Measurements from ENCODE around the gene RHNO1. TPM values are rescaled to one million over a fixed set of nuclear protein-coding genes. Genes with fewer than 3 reads are reported as not detected.

RHNO1 gene
- polyA plus RNA-seq, 6 donors from 2014 or later = 40.0 to 92.1 (median 50.8) TPM

DNA sequence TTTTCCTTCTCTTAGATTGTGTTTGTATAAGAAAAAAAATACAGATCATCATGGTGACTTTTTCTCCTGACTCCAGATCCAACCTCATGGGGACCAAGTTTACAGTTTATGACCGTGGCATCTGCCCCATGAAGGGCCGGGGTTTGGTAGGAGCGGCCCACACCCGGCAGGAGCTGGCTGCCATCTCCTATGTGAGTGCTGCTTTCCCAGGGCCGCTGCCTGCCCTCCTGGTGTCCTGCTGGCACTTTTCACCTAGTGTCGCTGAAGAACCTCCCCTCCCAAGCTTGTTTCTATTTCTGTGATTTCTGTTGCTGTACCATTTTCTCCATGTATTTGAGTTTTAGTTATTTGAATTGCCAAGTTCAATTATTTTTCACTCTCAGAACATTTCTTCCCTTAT, 57.3 kb downstream of the RHNO1 start:
- Mint-ChIP-seq H3K4me3 (no peak overlapping the region), H3K27ac (peak overlapping the region in 1 of 6 donors; percentile 70)

DNA sequence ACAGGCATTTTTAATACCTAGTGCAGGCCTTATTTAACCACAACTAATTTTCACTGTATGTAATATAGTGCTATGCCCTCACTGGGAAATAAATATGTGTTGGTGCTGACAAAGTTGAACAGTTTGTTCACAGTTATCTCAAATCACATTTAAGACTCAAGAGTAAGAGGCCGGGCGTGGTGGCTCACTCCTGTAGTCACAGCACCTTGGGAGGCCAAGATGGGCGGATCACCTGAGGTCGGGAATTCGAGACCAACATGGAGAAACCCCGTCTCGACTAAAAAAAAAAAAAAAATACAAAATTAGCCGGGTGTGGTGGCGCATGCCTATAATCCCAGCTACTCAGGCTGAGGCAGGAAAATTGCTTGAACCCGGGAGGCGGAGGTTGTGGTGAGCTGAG, 59.3 kb downstream of the RHNO1 start:
- ATAC-seq (ENCODE audit: low read depth in 2 of 2) (no peak), DNase-seq (no peak)
- peaks cover 0 to 7% (median 4%) of the 10 kb centered on the region in 3 donors for H3K4me1 Mint-ChIP-seq
- peaks cover 7 to 22% of the 10 kb centered on the region in 2 donors for H3K36me3 Mint-ChIP-seq
- no peak overlapping the region for H3K27ac Mint-ChIP-seq
- H3K4me3 Mint-ChIP-seq = no peak overlapping the region
- H3K27me3 Mint-ChIP-seq = no peaks in the 10 kb centered on the region
- no peaks in the 10 kb centered on the region for H3K9me3 Mint-ChIP-seq

More for the DNA sequence above, 57.3 kb downstream of the RHNO1 start:
- ATAC-seq (ENCODE audit: low read depth in 2 of 2) (no peak), DNase-seq (no peak)
- Mint-ChIP-seq H3K9me3 (no peaks in the 10 kb centered on the region), H3K4me1 (peaks cover 0 to 7% (median 4%) of the 10 kb centered on the region in 3 donors), H3K27me3 (no peaks in the 10 kb centered on the region), H3K36me3 (peaks cover 8 to 22% of the 10 kb centered on the region in 2 donors)

DNA sequence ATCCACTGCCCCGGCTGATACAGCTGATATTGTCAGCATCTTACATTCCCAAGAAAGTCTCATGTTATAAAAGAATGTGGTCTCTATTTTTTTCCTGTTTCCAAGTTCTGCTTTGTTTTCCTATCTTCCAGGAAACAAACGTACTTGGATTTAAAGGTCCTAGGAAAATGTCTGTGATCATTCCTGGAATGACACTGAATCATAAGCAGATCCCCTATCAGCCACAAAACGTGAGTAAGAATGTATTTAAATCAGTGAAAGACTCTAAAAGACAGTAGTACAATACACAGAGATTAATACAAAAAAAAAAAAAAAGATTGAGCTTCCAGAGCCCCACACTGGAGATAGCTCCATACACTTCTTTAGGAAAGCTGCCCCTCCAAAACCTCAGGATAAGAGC, 60.5 kb downstream of the RHNO1 start:
- peaks cover 7 to 22% of the 10 kb centered on the region in 2 donors for H3K36me3 Mint-ChIP-seq
- DNase-seq (no peak), ATAC-seq (ENCODE audit: low read depth in 2 of 2) (no peak)
- no peak overlapping the region for H3K27ac Mint-ChIP-seq
- no peaks in the 10 kb centered on the region for H3K9me3 Mint-ChIP-seq
- H3K4me3 Mint-ChIP-seq = no peak overlapping the region
- no peaks in the 10 kb centered on the region for H3K27me3 Mint-ChIP-seq
- peaks cover 0 to 7% (median 4%) of the 10 kb centered on the region in 3 donors for H3K4me1 Mint-ChIP-seq

Other genes with a start within 250 kb of the RHNO1 start
- gene FKBP4, start 82.3 kb upstream of the RHNO1 start, polyA plus RNA-seq (ENCODE audit: low read depth in 6 of 6) = 10 to 100 TPM; 29.4 to 40.7 (median 37.4) TPM
- gene ITFG2, start 64.6 kb upstream of the RHNO1 start, polyA plus RNA-seq (ENCODE audit: low read depth in 6 of 6) = 100 to 1,000 TPM in 2 of 6 donors, 10 to 100 TPM in 4; 66.7 to 108 (median 74.7) TPM
- gene NRIP2, start 42.2 kb upstream of the RHNO1 start, polyA plus RNA-seq (ENCODE audit: low read depth in 6 of 6) = 1 to 10 TPM in 4 of 6 donors, under 1 TPM in 2; 0.47 to 1.9 (median 1.1) TPM
- not detected for gene TEX52, start 20.2 kb upstream of the RHNO1 start, polyA plus RNA-seq (ENCODE audit: low read depth in 6 of 6)
- under 1 TPM in 1 of 6 donors, not detected in 5; 0.08 TPM for gene FOXM1, start within 50 bp of the RHNO1 start, polyA plus RNA-seq (ENCODE audit: low read depth in 6 of 6)
- gene TULP3, start 13.7 kb downstream of the RHNO1 start, polyA plus RNA-seq (ENCODE audit: low read depth in 6 of 6) = 10 to 100 TPM in 1 of 6 donors, 1 to 10 TPM in 4, under 1 TPM in 1; 0.83 to 11.2 (median 9.0) TPM
- gene TEAD4, start 82.2 kb downstream of the RHNO1 start, polyA plus RNA-seq (ENCODE audit: low read depth in 6 of 6) = not detected
- under 1 TPM in 4 of 6 donors, not detected in 2; 0.26 to 0.49 (median 0.41) TPM for gene TSPAN9, start 200.2 kb downstream of the RHNO1 start, polyA plus RNA-seq (ENCODE audit: low read depth in 6 of 6)